GM12892 (cell line): ENCODE results near the gene FBXO21.
A peak's percentile ranks its signal among the peaks of the same experiment; 100 is the strongest.
"Not testable (repeated sequence)": the region's sequence is repeated elsewhere in the genome, so short reads cannot be mapped to it uniquely, and the experiment has no call there.

Experiments
- DNase-seq: peaks from one replicate; pipeline ENCODE4 v3.0.0; 2011; ENCODE audit not compliant: insufficient read length
- FAIRE-seq: peaks from 2 replicates; lab custom pipeline; 2011; peaks lifted over from hg19 to GRCh38; lab: Jason Lieb, UNC
- POLR2A ChIP-seq: IDR thresholded peaks from 2 replicates; pipeline ENCODE4 v1.6.1; 2011; ENCODE audit warnings: low read depth, low read length, control low read depth
- POLR2AphosphoS5 ChIP-seq: IDR thresholded peaks from 2 replicates; pipeline ENCODE4 v1.6.1; 2011; ENCODE audit warnings: low read depth, low read length, control low read depth
- TAF1 ChIP-seq: IDR thresholded peaks from 2 replicates; pipeline ENCODE4 v1.6.1; 2011; ENCODE audit warnings: low read depth, mild to moderate bottlenecking, control low read depth, low read length, borderline replicate concordance

The FBXO21 gene

GRCh38 chr12:117193903-117194302 lies 3.6 kb upstream of the FBXO21 start:
- TF ChIP-seq TAF1 (no peak), POLR2AphosphoS5 (no peak), POLR2A (no peak)
- DNase-seq: no peak
- FAIRE-seq: no peak

- DNase-seq, FAIRE-seq: not testable (repeated sequence)
Observed at GRCh38 chr12:117192581-117192980, 2.3 kb upstream of the FBXO21 start.

GRCh38 chr12:117192057-117192456 lies 1.8 kb upstream of the FBXO21 start:
- TF ChIP-seq POLR2AphosphoS5: no peak
- no peak for FAIRE-seq

DNA sequence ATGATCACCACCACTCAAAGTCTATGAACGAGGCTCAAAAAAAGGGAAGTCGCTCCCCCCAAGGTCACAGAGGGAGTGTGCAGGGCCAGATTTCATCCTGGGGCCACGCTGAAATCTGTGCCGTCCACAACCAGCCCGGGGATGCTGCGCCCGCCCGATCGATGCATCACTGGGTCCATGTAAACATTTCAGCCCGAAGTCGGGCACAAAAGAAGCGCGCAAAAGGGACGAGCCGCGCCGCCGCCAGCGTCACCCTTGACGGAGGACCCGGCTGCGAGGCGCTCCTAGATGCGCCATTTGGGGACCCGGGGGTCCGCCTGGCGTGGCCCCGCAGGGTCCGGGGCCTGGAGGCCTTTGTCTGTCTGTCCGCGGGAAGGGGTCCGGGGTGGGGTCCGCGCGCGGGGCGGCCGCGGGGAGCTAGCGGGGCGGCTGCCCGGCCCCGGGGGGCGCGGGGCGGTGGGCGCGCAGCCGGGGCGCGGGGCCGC lies 503 bp downstream of the FBXO21 start:
- TF ChIP-seq POLR2A: no peak
- TF ChIP-seq POLR2AphosphoS5: no peak
- no peak for TF ChIP-seq TAF1
- DNase-seq: no peak

More at GRCh38 chr12:117192057-117192456, 1.8 kb upstream of the FBXO21 start:
- DNase-seq: no peak

GRCh38 chr12:117188961-117189724 lies 1.1 kb downstream of the FBXO21 start:
- FAIRE-seq: no peak
- TF ChIP-seq TAF1: no peak
- no peak for TF ChIP-seq POLR2A
- TF ChIP-seq POLR2AphosphoS5: no peak
- DNase-seq: no peak

More for the DNA sequence above, 503 bp downstream of the FBXO21 start:
- no peak for FAIRE-seq

- TF ChIP-seq TAF1 (no peak), POLR2AphosphoS5 (no peak), POLR2A (no peak)
- no peak for FAIRE-seq
- no peak for DNase-seq
Observed at GRCh38 chr12:117188121-117188665, 2.1 kb downstream of the FBXO21 start.

- TF ChIP-seq POLR2AphosphoS5: no peak
- TF ChIP-seq POLR2A: no peak
- TF ChIP-seq TAF1: no peak
- DNase-seq: no peak
- FAIRE-seq: no peak
Observed at GRCh38 chr12:117187421-117187820, 2.8 kb downstream of the FBXO21 start.

GRCh38 chr12:117182866-117183265 lies 7.4 kb downstream of the FBXO21 start:
- DNase-seq: no peak
- TF ChIP-seq POLR2A (no peak), POLR2AphosphoS5 (no peak), TAF1 (no peak)
- FAIRE-seq: no peak

DNA sequence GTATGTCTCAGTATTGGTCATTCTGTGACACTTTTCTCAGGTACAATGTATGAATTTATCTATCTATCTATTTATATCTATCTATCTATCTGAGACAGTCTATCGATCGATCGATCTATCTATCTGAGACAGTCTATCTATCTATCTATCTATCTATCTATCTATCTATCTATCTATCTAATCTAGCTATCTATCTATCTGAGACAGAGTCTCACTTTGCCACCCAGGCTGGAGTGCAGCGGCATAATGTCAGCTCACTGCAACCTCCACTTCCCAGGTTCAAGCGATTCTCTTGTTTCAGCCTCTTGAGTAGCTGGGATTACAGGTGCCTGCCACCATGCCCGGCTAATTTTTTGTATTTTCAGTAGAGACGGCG lies 8.8 kb downstream of the FBXO21 start:
- not testable (repeated sequence) for FAIRE-seq, DNase-seq

DNA sequence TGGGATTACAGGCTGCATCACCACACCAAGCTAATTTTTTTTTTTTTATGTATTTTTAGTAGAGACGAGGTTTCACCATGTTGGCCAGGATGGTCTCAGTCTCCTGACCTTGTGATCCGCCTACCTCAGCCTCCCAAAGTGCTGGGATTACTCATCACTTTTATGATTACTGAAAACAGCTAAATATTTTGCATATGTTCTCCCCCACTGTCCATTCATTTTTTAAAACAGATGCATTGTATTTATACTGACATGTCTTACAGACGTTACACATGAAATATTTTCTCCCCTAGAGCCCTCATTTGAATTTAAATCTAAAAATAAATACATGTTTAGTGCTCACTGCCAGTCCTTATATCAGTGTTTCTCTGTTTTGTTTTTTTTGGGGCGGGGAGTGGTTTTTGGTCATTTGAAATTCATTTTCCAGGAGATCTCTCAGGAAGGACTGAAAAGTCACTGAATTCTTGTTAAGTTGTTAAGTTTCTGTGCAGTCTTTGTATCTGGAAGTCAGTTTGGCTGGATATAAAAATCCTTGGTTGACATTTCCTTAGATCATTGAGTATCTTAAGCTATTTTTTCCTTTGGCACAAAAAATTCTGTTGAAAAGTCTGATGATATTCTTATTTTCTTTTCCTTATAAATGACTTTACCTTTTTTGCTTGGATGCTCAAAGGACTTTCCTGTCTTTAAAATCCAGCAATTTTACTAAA lies 9.4 kb downstream of the FBXO21 start:
- no peak for FAIRE-seq
- TF ChIP-seq TAF1: no peak
- TF ChIP-seq POLR2A: no peak
- no peak for TF ChIP-seq POLR2AphosphoS5
- no peak for DNase-seq

DNA sequence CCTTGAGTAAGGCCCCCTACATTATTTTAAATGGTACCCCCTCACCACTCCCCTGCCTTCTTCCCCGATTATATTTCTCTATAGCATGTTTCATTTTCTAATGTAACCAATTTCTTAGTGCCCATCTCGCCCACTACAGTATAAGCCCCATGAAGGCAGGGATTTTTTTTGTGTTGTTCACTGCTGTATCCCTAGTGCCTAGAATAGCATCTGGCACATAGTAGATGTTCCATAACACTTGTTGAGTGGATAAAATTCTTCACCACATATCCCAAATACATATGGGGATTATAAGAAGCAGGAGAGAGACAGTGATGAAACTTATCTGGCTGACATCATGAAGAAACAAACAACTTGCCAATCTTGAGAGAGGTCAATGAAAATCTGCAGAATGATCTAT lies 11.5 kb downstream of the FBXO21 start:
- FAIRE-seq: no peak
- TF ChIP-seq POLR2AphosphoS5: no peak
- no peak for TF ChIP-seq TAF1
- no peak for TF ChIP-seq POLR2A
- DNase-seq: no peak

- DNase-seq (no peak), FAIRE-seq (no peak)
- TF ChIP-seq POLR2AphosphoS5: 0 out of 2 replicates have a peak, but pooled peaks have one; percentile 35
- no peak for TF ChIP-seq TAF1
- no peak for TF ChIP-seq POLR2A
Observed at GRCh38 chr12:117178301-117178700, 12.0 kb downstream of the FBXO21 start.

DNA sequence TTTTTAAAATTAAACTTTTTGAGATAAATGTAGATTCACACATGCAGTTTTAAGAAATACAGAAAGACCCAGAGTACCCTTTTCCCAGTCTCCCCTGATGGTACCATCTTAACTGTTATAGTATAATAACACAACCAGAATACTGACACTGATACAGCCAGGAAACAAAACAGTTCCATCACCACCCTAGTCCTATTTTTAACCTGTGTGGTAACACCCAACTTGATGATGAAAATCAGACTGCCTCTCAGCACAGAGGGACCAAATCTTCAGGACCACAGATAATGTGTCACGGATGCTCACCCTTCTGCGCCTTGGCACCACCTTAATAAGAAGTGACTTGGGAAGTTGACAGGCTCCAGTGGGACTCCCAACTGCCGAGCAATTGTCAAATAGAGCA lies 18.1 kb downstream of the FBXO21 start:
- TF ChIP-seq POLR2AphosphoS5: no peak
- TF ChIP-seq TAF1: no peak
- TF ChIP-seq POLR2A: no peak
- no peak for FAIRE-seq
- DNase-seq: no peak
